GM12874 (cell line): Measurements from ENCODE around the gene SLC37A1.

ENCODE experiments used
- TF ChIP-seq, protein P1 (sequence below): IDR thresholded peaks from 2 replicates; pipeline ENCODE4 v1.5.1; 2011; ENCODE audit warnings: low read depth, mild to moderate bottlenecking, control low read depth, low read length, moderate library complexity; ENCODE audit not compliant: insufficient read depth

Gene SLC37A1

DNA sequence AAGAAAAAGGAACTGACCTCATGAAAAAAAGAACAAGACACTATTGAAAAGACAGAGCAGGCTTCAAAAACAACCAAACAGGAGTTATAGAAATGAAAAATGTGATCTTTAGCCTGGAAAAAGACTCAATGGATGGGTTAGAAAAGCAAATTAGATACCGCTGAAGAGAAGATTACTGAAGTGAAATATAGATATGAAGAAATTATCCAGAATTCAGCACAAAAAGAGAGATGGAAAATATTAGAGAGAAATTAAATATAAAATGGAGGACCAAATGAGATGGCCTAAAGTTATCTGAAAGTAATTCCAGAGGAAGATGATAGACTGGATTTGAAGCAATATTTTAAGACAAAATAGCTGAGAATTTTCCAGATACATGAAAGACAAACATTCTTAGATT, 63.0 kb downstream of the SLC37A1 start:
- TF ChIP-seq, protein P1, sequence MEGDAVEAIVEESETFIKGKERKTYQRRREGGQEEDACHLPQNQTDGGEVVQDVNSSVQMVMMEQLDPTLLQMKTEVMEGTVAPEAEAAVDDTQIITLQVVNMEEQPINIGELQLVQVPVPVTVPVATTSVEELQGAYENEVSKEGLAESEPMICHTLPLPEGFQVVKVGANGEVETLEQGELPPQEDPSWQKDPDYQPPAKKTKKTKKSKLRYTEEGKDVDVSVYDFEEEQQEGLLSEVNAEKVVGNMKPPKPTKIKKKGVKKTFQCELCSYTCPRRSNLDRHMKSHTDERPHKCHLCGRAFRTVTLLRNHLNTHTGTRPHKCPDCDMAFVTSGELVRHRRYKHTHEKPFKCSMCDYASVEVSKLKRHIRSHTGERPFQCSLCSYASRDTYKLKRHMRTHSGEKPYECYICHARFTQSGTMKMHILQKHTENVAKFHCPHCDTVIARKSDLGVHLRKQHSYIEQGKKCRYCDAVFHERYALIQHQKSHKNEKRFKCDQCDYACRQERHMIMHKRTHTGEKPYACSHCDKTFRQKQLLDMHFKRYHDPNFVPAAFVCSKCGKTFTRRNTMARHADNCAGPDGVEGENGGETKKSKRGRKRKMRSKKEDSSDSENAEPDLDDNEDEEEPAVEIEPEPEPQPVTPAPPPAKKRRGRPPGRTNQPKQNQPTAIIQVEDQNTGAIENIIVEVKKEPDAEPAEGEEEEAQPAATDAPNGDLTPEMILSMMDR = no peak

DNA sequence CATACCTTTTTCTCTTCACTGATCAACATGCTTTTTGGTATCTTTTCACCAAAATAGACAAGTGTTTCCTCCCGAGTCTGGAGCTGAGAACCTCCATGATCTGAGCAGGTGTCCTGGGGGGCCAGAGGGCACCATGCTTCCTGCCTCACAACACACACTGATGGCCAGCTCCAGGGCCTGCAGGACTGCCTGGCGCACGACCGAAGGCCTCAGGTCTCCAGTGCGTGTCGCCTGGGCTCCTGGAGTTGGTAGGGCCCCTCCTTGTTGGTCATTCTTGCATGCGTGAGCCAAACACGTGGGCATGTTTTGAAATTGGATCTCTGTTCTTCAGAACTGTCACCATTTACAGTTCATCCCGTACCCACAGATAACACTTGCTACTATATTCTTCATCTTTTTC, 64.4 kb downstream of the SLC37A1 start:
- TF ChIP-seq, protein P1 = no peak

DNA sequence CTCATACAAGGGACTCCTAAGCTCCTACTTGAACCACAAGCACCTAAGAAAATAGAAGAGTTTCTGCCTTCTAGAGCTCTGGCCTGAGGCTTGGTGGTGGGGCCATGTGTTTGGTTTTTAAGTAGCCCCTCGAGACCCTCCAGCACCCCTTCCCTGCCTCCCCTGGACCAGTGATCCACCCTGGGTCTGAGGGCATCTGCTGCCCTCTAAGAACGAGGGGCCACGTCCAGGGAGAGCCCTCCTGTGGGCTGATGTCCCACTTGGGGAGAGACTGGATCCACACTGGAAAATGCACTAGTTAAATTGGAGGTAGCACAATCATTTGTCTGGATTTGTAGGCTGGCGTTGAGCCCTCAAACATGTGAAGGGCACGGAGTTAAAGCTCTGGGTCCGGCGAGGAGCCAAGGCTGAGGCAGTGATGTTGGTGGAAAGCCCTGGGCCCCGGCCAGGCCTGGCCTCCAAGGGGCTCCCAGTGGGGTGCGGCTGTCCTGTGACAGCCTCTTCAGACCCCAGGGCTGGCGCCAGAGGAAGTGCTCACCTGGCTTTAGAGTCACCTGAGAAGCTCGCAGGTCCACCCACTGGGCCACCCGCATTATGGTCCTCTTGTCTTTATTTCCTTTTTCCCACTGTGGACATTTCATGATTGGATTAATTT, 65.2 kb downstream of the SLC37A1 start:
- TF ChIP-seq, protein P1 = no peak

DNA sequence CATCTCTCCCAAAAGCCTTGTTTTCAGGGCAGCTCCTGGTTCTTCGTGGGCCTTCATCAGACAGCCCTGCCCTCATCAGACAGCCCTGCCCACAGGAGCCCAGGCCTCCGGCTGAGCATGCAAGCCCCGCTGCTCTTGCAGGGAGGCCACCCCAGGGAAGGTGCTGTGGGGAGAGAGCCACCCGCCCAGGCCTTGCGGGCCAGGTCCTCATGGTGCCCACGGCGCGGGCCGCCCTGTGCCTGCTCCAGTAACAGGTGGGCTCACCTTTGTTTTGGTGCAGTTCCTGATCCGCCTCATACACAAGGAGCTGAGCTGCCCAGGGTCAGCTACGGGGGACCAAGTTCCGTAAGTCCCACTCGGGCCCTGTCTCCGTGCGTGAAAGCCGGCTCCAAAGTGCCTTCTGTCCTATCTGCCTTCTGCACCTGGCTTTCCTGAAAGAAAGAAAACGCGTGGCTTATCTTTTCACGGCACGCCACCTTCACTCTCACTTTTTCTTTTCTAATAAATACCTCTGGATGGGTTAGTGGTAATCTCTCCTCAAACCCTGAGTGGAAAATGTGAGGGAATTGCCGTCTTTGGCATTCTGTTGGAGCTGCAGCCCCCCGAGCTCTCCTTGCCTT, 65.9 kb downstream of the SLC37A1 start:
- TF ChIP-seq, protein P1 = no peak

DNA sequence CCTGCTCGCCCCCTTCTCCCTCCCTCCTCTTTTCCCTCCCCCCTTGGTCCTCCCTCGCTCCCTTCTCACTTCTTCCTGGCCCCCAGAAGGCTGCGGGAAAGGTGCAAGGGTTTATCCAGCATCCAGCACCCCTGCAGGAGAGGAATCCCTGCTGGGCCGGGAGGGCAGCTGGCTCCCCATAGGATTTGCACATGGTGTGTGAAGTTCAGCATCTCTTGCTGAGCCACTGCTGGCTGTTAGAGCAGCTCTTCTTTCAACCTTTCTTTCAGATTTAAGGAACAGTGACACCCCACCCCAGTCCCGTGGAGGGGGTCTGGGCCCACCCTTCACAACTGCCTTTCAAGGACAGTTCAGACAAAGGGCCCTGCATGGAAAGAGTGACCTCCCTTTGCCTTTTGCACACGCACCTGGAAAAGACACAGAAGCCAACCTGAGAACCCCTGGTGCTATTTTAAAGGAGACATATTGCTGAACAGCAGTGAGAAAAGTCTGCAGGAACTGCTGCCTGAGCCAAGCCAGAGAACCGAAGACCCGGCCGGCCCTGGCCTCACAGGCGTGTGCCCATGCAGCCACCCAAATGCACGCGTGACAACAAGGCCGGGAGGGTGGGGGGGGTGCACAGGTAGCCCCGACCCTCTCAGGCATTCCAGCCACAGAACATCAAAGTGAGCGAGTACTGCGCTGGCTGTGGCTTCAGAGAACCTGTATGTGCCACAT, 66.6 kb downstream of the SLC37A1 start:
- TF ChIP-seq, protein P1 = no peak

DNA sequence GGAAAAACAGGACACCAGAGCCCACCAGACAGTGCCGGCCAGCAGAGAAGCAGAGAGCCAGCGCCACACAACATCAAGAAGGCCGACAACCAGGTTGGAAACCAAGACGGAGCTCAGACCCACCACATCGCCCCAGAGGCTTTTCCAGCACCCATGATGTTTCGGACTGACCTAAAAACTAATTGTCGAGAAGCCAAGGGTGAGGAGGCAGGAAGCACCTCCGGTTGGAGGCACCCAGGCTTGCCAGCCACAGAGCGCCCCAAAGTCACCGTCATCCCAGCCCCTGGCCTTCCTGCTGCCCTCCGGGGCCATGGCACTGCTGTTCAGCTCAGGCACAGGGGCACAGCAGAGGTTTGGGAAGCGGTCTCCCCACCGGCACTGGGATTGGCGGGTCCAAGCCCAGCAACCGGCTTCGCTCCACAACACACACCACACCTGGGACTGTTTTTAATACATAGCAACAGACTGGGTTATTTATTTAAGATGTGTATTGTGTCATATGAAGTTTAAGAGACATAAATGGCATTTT, 67.2 kb downstream of the SLC37A1 start:
- TF ChIP-seq, protein P1 = no peak

DNA sequence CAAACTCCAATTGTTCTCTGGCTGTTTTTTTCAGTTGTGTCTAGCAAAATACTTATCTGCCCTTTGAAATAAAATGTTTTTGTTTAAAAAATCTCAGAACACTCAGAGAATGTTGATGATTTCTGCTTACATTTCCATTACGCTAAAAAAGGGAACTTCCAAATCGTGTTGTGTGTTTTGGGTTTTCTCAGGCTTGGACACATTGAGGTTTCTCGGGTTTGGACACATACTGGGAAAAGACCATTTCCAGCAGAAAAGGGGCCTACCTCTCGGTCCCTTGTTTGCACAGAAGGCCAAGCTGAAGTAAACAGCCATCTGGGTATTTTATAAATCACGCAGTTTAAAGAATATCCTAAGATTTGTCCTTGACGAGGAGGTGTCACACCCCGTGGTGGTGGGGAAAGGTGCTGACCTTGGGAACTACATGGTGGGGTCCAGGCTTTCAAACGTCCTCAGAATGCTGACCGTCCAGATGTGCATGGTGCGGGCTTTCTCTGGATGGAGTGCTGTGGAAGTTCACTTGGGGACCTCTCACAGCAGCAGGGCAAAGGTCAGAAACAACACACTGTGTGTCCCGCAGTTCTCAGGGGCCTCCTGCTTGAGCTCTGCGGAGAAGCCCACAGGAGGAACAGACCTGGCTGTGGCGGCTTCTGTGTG, 67.8 kb downstream of the SLC37A1 start:
- TF ChIP-seq, protein P1 = no peak
